CD4-positive, alpha-beta T cell treated with Interferon gamma for 1 hour (primary cell): ENCODE results near the gene ZNFX1.
"Not testable (repeated sequence)": the region's sequence is repeated elsewhere in the genome, so short reads cannot be mapped to it uniquely, and the experiment has no call there.

Experiments
- DNase-seq: peaks from one replicate; pipeline ENCODE4 v3.0.0-alpha.2; 2020

The ZNFX1 gene

GRCh38 chr20:49247792-49248191 lies 30.1 kb downstream of the ZNFX1 start:
- DNase-seq, result no peak

- no peak for DNase-seq
Observed at GRCh38 chr20:49247169-49247723, 30.6 kb downstream of the ZNFX1 start.

- DNase-seq, result no peak
Observed at GRCh38 chr20:49245921-49246740, 31.7 kb downstream of the ZNFX1 start.

- no peak for DNase-seq
Observed at GRCh38 chr20:49237531-49237930, 40.3 kb downstream of the ZNFX1 start.

- DNase-seq, result no peak
Observed at GRCh38 chr20:49236301-49236700, 41.6 kb downstream of the ZNFX1 start.

- no peak for DNase-seq
Observed at GRCh38 chr20:49234831-49235230, 43.0 kb downstream of the ZNFX1 start.

- DNase-seq, result no peak
Observed at GRCh38 chr20:49233226-49233625, 44.6 kb downstream of the ZNFX1 start.

GRCh38 chr20:49231471-49231870 lies 46.4 kb downstream of the ZNFX1 start:
- DNase-seq, result no peak

GRCh38 chr20:49230561-49231133 lies 47.2 kb downstream of the ZNFX1 start:
- peak; percentile 45 for DNase-seq

GRCh38 chr20:49230021-49230420 lies 47.8 kb downstream of the ZNFX1 start:
- DNase-seq, result no peak

GRCh38 chr20:49229381-49229780 lies 48.5 kb downstream of the ZNFX1 start:
- no peak for DNase-seq

GRCh38 chr20:49228676-49229075 lies 49.2 kb downstream of the ZNFX1 start:
- no peak for DNase-seq

- no peak for DNase-seq
Observed at GRCh38 chr20:49225896-49226295, 52.0 kb downstream of the ZNFX1 start.

- no peak for DNase-seq
Observed at GRCh38 chr20:49219924-49220831, 57.7 kb downstream of the ZNFX1 start.

GRCh38 chr20:49219091-49219923 lies 58.5 kb downstream of the ZNFX1 start, which contains the start of gene DDX27:
Gene DDX27 (plus strand): TSS chr20:49219416. CDS start chr20:49219449, 33 bp downstream.
- DNase-seq, result peak; percentile 98

- not testable (repeated sequence) for DNase-seq
Observed at GRCh38 chr20:49218739-49219090, 59.1 kb downstream of the ZNFX1 start.

- DNase-seq, result peak; percentile 83
Observed at GRCh38 chr20:49216991-49217578, 60.8 kb downstream of the ZNFX1 start.

- DNase-seq, result no peak
Observed at GRCh38 chr20:49215232-49215631, 62.6 kb downstream of the ZNFX1 start.

- no peak for DNase-seq
Observed at GRCh38 chr20:49214571-49214970, 63.3 kb downstream of the ZNFX1 start.

- no peak for DNase-seq
Observed at GRCh38 chr20:49210757-49211110, 67.1 kb downstream of the ZNFX1 start.

- DNase-seq, result no peak
Observed at GRCh38 chr20:49210101-49210756, 67.6 kb downstream of the ZNFX1 start.
